NCI-H460 (cell line): ENCODE data around the gene IL1R2. TPM values are rescaled to one million over a fixed set of nuclear protein-coding genes. Genes with fewer than 3 reads are reported as not detected.
"Not testable (repeated sequence)": the region's sequence is repeated elsewhere in the genome, so short reads cannot be mapped to it uniquely, and the experiment has no call there.

Experiments used
- DNase-seq: peaks from one replicate; pipeline ENCODE4 v3.0.0-alpha.2; 2016; ENCODE audit warnings: low read depth; ENCODE audit errors: extremely low read depth
- total RNA-seq: library from RNA; depleted of rRNA; stranded (reverse); fragments of >200 nt; shearing (Covaris generic); gene quantifications from 2 replicates; pipeline ENCODE4 v1.2.3, GENCODE V29; 2014

IL1R2 gene
- total RNA-seq, 1 experiment from 2014 or later: 0.37 TPM

GRCh38 chr2:101998896-101999789 lies 7.4 kb downstream of the IL1R2 start:
- no peak for DNase-seq

GRCh38 chr2:102000012-102000411 lies 8.3 kb downstream of the IL1R2 start:
- no peak for DNase-seq

GRCh38 chr2:102000813-102001766 lies 9.3 kb downstream of the IL1R2 start:
- DNase-seq: no peak

DNA sequence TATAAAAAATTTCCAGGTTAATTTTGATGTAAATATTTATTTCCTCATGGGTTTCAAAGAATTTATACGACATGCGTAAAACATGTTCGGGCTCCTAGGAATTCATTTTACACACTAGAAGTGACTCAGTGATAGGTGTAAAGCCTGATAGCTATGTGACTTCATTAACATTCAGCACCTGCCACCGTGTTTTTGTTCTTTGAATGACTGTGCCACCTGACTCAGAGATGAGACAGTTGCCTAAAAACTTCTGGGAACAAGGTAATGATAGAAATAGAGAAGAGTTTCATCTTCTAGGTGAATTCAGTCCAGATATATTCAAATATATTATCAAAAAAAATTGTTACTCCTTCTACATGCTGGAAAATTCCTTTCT lies 10.0 kb downstream of the IL1R2 start:
- DNase-seq: no peak

GRCh38 chr2:102002228-102002627 lies 10.5 kb downstream of the IL1R2 start:
- no peak for DNase-seq

- DNase-seq: not testable (repeated sequence)
Measured at GRCh38 chr2:102002909-102003308, 11.1 kb downstream of the IL1R2 start.

- DNase-seq: no peak
Measured at GRCh38 chr2:102003696-102004095, 11.9 kb downstream of the IL1R2 start.

DNA sequence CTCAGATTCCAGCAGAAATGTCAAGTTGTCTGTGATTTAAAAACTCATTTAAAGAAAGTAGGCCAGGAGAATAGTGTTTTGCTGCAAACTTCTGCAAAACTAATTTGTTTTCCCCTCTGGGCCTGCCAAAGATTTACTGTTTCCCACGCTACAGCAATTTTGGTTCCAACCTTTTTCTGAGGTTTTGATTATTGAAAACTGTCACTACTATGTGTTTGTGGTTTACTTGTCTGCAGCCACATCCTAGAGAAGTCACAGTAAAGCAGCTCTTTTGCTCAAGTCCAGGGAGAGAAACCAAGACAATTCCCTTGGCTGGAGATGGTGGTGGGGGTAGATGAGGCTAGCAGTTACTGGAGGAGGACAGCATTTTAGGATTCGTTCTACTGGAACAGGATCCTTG lies 12.8 kb downstream of the IL1R2 start:
- DNase-seq: no peak

DNA sequence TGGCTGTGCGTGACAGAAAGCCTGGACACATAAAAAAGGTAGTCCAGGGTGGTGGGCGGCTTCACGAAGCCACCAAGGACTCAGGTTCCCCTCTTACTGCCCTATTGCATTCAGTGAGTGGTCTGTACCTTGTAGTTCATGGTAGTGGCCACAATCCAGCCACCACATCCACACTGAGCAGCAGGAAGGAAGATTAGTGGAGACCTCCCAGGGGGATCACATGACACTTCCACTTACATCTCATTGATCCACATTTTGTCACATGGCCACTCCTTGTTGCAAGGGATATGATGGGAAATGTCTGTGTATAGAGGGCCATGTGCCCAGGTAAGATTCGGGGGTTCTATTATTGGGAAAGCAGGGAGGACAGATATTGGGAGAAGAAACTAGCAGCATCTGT lies 13.7 kb downstream of the IL1R2 start:
- no peak for DNase-seq

DNA sequence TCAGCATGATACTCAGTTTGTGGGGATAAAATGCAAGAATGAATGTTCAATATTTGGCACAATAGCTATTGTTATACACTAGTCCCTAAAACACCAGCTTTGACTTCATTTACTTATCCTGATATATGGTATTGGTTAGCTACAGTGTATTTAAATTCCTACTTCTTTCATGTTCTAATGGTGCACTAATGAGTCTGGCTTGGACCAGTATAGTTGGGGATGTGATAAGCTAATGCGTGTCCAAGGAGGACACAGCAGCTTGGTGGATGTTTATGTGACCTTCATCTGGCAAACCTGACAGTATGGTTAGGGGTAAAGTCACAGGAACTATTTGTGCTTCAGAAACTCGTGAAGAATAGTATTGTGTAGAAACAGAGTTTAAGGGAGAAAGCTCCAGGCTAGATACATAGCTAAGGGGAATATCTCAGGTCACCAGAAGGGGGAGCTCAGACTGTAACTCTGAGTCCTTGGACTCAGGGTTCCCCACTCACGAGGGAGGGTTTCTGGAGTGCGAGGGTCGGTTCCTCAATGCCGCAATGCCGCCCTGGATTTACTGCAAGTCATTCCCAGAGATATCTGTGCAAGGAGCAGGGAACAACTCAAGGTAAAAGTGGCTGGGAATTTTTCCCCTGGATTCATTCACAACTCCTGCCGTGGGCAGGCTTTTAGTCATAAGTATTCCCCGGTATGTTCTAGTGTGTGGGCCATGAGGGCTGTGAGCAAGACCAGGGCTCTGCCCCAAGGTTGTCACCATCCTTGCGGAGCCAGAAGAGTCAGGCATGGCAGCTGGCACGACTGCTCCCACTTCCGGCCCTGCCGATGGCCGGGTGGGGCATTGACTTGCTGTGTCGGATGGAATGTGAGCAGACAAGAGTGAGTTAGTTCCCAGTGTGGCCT lies 14.5 kb downstream of the IL1R2 start:
- peak; percentile 61 for DNase-seq

GRCh38 chr2:102006886-102007278 lies 15.1 kb downstream of the IL1R2 start:
- DNase-seq: no peak

DNA sequence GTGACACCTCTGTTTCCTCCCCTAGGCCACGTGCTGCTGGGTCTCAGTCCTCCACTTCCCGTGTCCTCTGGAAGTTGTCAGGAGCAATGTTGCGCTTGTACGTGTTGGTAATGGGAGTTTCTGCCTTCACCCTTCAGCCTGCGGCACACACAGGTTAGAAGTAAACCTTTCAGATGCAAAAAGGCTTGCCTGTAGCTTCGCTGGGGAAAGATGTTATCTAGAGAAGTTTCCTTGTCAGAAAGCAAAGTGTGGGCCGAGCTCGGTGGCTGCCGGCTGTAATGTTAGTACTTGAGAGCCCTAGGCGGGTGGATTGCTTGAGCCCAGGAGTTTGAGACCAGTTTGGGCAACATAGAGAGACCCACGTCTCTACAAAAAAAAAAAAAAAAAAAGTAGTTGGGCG lies 16.7 kb downstream of the IL1R2 start:
- DNase-seq: no peak

DNA sequence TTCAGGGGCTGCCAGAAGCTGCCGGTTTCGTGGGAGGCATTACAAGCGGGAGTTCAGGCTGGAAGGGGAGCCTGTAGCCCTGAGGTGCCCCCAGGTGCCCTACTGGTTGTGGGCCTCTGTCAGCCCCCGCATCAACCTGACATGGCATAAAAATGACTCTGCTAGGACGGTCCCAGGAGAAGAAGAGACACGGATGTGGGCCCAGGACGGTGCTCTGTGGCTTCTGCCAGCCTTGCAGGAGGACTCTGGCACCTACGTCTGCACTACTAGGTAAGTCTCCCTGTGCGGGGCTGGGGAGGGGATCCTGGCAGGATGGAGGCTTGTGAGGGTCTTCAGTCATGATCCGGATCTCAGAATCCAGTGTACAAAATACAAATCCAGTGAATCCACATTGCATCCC lies 17.8 kb downstream of the IL1R2 start:
- DNase-seq: no peak

- no peak for DNase-seq
Measured at GRCh38 chr2:102010902-102011301, 19.1 kb downstream of the IL1R2 start.

DNA sequence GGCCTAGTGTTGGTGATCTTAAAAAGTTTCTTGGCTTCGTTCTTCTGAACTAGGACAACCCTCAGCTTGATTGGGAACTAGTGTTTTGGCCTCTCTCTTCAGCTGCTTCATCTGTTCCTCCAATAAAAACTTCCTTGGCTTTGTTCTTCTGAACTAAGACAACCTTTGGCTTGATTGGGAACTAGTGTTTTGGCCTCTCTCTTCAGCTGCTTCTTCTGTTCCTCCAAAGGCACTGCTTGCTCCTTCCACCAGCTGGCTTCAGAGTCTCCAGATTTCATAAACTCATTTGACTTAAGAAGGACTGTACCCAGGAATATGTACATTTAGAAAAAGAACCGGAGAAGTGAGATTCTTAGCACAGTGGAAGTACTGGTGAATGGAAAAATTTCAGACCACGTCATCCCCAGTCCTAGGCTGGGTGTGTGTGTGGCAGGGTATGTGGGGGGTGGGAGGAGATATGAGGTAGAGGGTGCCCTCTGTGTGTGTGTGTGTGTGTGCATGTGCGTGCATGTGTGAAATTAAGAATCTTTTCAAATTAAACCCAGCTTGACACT lies 20.4 kb downstream of the IL1R2 start:
- no peak for DNase-seq

GRCh38 chr2:102013206-102014040 lies 21.7 kb downstream of the IL1R2 start:
- DNase-seq: no peak

GRCh38 chr2:102014041-102014345 lies 22.2 kb downstream of the IL1R2 start:
- no peak for DNase-seq

- no peak for DNase-seq
Measured at GRCh38 chr2:102015399-102015798, 23.6 kb downstream of the IL1R2 start.

DNA sequence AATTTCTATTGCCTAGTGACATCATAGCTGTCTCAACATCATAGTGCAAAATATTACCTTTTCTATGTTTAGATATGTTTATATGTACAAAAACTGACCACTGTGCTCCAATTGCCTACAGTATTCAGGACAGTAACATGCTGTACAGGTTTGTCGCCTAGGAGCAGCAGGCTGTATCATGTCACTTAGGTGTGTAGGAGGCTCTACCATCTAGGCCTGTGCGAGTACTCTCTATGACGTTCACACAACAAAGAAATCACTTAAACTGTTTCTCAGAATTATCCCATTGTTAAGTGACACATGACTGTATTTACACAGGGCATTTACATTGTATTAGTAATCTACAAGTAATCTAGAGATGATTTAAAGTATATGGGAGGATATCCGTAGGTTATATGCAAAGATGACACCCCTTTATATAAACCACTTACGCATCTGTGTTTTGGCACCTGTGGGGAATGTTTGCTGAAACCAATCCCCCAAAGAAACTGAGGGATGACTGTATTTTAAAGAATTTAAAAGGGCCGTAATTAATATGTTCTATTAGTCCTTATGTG lies 24.7 kb downstream of the IL1R2 start:
- no peak for DNase-seq
